ENCODE data around the gene ACOT7.

ACOT7 gene

DNA sequence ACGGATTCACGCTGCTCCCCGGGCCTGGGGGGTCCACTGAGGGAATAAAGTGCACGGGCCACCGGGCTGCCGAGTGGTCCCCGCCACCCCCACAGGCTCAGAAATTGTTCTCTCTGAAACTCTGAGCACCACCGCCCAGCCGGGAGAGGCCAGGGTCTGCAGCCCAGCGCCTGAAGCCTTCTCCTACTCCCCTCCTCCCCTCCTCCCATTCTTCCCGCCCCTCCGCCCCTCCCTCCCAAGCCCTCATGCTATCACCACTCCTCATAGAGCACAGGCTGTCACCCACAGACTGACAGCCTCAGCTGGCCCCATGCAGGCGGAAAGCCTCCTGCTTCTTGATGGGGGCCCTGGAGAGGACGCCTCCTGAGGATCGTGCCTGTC is 132.0 kb downstream of the ACOT7 start:
- peak; percentile 34 for DNase-seq

DNA sequence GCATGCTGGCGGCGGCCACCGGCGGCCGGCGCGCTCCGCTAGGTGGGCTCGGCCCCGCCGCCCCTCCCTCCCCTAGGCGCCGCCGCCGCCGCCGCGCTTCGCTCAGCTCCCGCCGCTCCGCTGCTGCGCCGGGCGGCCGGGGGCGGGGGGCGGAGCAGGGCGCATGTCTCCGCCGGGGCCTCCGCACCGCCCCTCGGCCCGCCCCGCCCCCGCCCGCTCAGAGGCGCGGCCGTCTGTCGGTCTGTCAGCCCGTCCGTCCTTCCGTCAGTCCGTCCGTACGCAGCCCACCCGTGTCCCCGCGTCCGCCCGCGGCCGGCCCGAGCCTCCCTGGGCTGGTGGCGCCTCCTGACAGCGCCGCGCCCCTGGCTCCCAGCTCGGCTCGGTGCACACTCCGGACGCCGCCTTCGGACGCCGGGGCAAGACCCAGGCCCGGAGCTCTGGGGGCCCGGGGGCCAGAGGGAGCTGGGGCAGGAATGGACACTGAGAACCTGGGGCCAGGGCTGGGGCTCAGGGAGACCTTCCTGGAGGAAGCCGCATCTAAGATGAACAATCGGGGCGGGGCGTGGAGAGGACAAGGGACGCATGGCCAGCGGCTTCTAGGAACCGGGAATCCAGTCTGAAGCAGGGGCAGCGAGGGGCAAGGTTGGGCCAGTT is 132.5 kb downstream of the ACOT7 start, which contains the start of gene GPR153:
Gene GPR153, minus strand, starts transcription at position 138 of the 654 bp plus-strand sequence. CDS start 6,193 bp downstream, outside the sequence.
- DNase-seq = peak; percentile 20

DNA sequence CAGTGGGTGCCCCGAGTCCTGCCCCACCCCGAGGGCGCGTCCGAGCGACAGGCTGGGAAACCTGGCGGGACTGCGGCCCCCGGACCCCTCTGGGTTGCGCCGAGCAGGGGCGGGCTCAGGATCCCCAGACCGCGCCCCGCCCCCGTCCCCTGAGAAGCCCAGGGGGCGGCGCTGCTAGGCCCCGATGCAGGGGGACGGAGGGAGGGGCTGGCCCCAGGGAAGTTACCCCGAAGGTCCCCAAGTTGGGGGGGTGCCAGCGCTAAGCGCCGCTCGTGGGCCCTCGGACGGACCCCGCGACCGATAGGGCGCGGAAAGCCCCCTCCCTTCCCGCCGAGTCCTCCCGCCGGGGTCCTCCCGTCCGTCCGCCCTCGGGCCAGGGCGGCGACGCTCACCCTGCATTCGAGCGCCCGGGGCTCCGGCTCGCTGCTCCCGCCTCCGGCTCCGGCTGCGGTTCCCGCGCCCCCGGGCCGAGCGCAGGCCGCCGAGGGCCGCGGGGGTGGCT is 133.1 kb downstream of the ACOT7 start:
- DNase-seq = peak; percentile 29

- DNase-seq = peak; percentile 57
Measured at GRCh38 chr1:6259491-6260362, 133.8 kb downstream of the ACOT7 start.

DNA sequence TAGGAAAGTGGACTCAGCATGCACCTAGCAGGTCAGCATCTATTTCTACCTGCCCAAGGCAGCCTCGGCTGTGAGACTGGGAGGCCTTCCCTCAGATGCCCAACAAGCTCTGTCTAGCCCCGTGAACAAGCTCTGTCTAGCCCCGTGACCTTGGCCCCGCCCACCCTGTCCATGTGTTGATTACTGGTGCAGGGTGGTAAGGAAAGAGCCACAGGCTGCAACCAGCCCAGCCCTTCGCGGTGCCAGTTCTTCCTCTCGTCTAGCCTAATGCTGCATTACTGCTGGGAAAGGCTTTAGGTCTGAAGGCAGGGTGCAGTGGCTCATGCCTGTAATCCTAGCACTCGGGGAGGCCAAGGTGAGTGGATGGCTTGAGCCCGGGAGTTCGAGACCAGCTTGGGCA is 134.9 kb downstream of the ACOT7 start:
- DNase-seq = no peak

DNA sequence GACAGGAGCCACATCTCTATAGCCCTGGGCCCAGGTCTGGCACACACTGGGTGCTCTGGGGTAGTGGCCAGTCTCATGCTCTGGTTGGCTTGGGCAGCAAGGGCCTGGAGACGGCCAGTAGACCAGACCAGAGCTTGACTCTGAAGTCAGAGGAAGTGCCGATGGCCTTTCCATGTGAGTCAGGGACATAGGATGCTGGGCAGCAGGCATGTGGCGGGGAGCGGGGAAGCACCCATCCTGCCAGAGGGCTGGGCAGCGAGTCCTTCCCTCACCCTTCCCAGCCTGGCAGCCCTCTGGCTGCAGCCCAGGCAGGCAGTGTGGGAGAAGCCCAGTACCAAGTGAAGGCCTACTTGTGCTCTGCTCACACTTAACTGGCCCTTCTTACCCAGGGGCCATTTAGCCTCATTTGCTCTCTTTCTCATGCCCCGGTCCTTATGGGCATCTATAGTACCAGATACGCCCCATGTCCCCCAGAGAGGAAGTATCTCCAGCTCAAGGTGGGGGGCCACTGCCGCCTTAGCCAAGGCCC is 136.0 kb downstream of the ACOT7 start:
- no peak for DNase-seq

DNA sequence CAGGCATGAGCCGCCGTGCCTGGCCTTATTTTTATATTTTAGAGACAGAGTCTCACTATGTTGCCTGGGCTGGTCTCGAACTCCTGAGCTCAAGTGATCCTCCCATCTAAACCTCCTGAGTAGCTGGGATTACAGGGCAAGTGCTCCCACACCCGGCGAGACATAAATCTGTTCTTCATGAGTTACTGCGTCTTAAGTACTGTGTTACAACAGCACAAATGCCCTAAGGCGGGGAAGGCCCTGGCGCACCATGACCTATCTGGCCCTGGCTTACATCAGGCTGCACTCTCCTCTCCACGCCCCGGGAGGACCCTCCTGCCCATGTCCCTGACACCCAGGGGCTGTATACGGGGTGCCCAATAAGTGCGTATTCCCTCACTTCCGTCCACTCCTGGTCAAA is 136.9 kb downstream of the ACOT7 start:
- DNase-seq = no peak

DNA sequence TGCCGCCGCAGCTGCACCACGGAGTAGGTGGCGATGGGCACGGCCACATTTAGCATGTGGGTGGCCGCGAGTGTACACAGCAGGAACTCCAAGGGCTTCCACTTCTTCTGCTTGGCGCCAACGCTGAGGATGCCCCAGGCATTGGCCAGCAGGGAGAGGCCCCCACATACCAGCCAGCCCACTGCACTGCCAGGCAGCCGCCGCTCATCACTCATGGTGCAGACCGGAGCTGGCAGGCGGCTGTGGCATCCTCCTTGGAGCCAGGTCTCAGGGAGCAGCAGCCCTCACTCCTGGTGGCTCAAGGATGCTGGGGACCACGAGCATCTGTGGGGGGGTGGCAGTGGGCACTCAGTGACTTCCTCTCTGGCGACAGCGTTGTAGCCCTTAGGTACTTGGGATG is 138.9 kb downstream of the ACOT7 start:
- DNase-seq = no peak

- DNase-seq = no peak
Measured at GRCh38 chr1:6253380-6253779, 140.2 kb downstream of the ACOT7 start.

- no peak for DNase-seq
Measured at GRCh38 chr1:6252374-6252710, 141.2 kb downstream of the ACOT7 start.

DNA sequence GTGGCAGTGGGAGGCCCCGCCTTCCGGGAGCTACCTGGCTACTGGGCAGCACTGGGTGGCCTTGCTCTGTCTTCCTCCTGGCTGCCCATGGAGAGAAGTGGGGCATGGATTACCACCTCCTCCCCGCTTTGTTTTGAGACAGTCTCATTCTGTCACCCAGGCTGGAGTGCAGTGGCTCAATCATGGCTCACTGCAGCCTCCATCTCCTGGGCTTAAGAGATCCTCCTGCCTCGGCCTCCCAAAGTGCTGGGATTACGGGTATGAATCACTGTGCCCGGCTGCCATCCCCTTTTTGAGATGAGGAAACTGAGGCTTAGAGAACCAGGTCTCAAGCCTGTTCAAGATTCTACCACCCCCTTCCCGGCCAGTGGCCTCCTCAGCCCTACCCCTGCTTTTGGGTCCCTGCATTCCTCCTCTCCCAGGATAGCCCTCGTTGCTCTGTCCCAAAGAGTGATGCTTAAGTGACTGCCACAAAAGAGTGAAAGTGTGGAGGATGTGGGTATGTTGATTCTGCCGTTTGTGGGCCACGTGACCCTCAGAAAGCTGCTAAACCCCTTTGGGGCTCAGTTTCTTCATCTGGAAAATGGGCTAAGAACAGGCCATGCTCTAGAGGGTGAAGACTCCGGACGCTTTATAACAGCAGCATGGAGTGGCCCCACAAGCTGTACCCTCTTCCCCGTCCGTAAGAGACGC is 141.7 kb downstream of the ACOT7 start:
- no peak for DNase-seq

DNA sequence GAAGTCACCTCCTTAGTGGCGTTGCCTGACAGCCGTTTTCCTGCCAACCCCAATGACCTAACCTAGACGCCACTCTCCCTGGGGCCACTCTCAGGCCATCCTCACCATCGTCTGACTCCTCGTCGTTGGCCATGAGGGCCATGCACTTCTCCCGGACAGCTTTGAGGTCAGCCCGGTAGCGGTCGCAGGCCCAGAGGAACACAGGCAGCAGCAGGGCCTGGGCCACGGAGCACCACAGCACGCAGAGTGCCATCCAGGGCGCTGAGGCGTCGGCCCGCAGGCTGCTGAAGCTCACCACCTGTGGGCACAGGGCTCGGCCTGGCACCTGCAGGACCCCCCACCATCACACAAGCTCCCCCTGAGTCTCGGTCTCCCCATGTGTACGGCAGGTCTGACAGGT is 142.3 kb downstream of the ACOT7 start:
- no peak for DNase-seq

GRCh38 chr1:6249739-6250689 is 143.6 kb downstream of the ACOT7 start:
- DNase-seq = no peak

GRCh38 chr1:6248932-6249738 is 144.4 kb downstream of the ACOT7 start:
- no peak for DNase-seq

GRCh38 chr1:6248161-6248776 is 145.3 kb downstream of the ACOT7 start:
- DNase-seq = no peak

- DNase-seq = no peak
Measured at GRCh38 chr1:6247651-6248050, 145.9 kb downstream of the ACOT7 start.

DNA sequence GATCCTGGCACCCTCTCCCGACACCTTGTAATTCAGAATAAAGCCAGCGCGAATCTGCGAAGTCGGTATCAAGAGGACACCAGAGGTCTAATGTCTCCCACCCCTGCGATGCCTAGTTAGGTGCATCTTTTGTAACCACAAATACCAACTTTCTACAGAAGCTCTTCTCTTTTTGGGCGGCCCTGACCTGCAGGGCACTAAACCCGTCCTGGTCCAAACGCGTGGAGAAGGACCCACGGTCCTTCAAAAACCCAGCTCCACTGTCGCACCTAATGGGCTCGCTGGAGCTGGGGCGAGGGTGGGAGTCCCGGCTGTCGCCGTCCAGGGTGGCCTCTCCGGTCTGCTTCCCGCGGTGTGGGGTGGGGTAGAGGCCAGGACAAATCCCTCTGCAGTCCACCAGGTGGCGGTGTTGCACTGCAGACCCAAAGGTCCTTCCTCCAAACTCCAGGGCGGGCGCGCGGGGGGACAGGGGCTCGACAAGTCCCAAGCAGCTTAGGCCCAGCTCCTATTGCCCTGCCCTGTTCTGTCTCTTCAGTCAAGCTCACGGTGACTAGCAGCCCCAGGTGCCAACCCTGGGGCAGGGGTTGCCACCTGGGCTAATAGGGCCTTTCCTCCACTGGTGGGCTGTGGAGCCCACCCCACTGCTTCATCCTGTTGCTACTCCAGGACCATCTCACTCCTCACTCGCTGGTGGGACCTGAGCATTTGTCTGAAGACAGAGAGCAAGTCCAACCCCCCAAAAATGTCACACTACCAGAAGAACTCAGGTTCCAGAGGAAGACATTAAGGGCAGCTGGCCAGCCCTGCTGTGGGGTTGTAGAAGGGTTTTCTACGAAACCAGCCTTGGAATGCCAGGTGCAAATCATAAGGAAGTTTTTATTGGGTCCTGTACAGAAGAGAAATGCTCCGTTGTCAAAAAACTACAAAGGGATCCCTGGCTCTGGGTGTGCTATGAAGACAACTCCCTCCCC is 146.8 kb downstream of the ACOT7 start:
- peak; percentile 81 for DNase-seq

DNA sequence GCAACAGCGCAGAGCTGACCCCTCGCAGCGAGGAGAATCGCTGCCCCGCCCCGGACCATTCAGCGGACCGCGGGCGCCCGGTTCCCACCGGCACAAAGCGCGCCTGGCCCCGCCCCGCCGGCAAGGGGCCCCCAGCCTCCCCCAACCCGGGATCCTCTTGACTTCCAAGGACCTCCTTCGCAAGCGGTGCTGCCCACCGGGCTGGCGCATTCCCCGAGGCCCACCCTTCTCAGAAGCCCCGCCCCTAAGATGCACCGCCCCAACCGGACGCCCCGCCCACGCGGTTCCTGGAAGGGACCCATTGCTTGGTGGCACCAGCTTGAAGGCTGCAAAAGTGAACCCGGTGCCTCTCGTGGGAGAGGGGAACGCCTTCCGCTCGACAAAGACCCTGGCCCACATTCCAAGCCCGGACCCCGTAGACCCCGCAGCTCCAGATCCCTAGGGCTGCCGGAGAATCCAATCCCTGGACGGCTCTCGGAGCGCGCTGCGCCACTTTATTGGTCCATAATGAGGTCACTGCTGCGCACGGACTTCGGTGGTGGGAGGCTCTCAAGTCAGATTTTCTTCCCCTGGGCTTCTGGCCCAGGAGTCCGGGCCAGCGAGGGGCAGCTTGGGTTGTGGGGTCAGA is 147.6 kb downstream of the ACOT7 start:
- DNase-seq = peak; percentile 84

All from NCI-H1105 (cell line).